H9 (cell line): ENCODE results near the gene WARS2. TPM values are rescaled to one million over a fixed set of nuclear protein-coding genes. Genes with fewer than 3 reads are reported as not detected.

ENCODE experiments used
- DNase-seq: peaks from one replicate; pipeline ENCODE4 v3.0.0-alpha.2; 2017
- H2AFZ ChIP-seq: one replicate; pipeline ENCODE4 v1.6.1; 2013; ENCODE audit warnings: mild to moderate bottlenecking, low read length, control low read depth, moderate library complexity
- H2AK5ac ChIP-seq: 2 replicates; pipeline ENCODE4 v1.6.1; 2013; ENCODE audit warnings: low read length, control low read depth, mixed read lengths; ENCODE audit not compliant: insufficient read length
- H2BK120ac ChIP-seq: one replicate; pipeline ENCODE4 v1.6.1; 2013; ENCODE audit warnings: low read depth, mild to moderate bottlenecking, low read length, control low read depth, inconsistent platforms; ENCODE audit not compliant: poor library complexity, severe bottlenecking
- H2BK12ac ChIP-seq: 2 replicates; pipeline ENCODE4 v1.6.1; 2013; ENCODE audit warnings: low read length, control low read depth, mixed read lengths, low read depth; ENCODE audit not compliant: insufficient read length
- H2BK15ac ChIP-seq: 2 replicates; pipeline ENCODE4 v1.6.1; 2013; ENCODE audit warnings: low read depth, low read length, control low read depth
- H2BK20ac ChIP-seq: one replicate; pipeline ENCODE4 v1.6.1; 2013; ENCODE audit warnings: low read depth, mild to moderate bottlenecking, low read length, control low read depth, inconsistent platforms; ENCODE audit not compliant: poor library complexity, severe bottlenecking
- H2BK5ac ChIP-seq: 2 replicates; pipeline ENCODE4 v1.6.1; 2013; ENCODE audit warnings: low read length, control low read depth, mixed read lengths; ENCODE audit not compliant: insufficient read length
- H3K14ac ChIP-seq: 2 replicates; pipeline ENCODE4 v1.6.1; 2013; ENCODE audit warnings: low read length, control low read depth; ENCODE audit not compliant: insufficient read depth
- H3K18ac ChIP-seq: 2 replicates; pipeline ENCODE4 v1.6.1; 2013; ENCODE audit warnings: low read depth, mild to moderate bottlenecking, mixed read lengths, low read length, control low read depth; ENCODE audit not compliant: insufficient read length
- H3K23ac ChIP-seq: 2 replicates; pipeline ENCODE4 v1.6.1; 2013; ENCODE audit warnings: low read length, control low read depth, mixed read lengths, low read depth; ENCODE audit not compliant: insufficient read length
- H3K23me2 ChIP-seq: 2 replicates; pipeline ENCODE4 v1.6.1; 2013; ENCODE audit warnings: low read depth, mild to moderate bottlenecking, mixed read lengths, low read length, control low read depth; ENCODE audit not compliant: insufficient read length, poor library complexity, severe bottlenecking
- H3K27ac ChIP-seq: 2 replicates; pipeline ENCODE4 v1.5.1; 2013; ENCODE audit warnings: low read length, control low read depth, mixed read lengths, low read depth; ENCODE audit not compliant: insufficient read length
- H3K27me3 ChIP-seq: 2 replicates; pipeline ENCODE4 v1.6.1; 2013; ENCODE audit warnings: low read length, control low read depth, inconsistent platforms; ENCODE audit not compliant: insufficient read depth
- H3K4ac ChIP-seq: 2 replicates; pipeline ENCODE4 v1.6.1; 2013; ENCODE audit warnings: low read depth, mild to moderate bottlenecking, control low read depth, inconsistent platforms, low read length, moderate library complexity
- H3K4me1 ChIP-seq: 2 replicates; pipeline ENCODE4 v1.6.1; 2013; ENCODE audit warnings: low read length, control low read depth, inconsistent platforms; ENCODE audit not compliant: insufficient read depth
- H3K4me2 ChIP-seq: 2 replicates; pipeline ENCODE4 v1.6.1; 2013; ENCODE audit warnings: low read length, control low read depth, mixed read lengths; ENCODE audit not compliant: insufficient read length, insufficient read depth
- H3K56ac ChIP-seq: 2 replicates; pipeline ENCODE4 v1.6.1; 2013; ENCODE audit warnings: low read depth, mild to moderate bottlenecking, mixed read lengths, low read length, control low read depth; ENCODE audit not compliant: insufficient read length
- H3K79me1 ChIP-seq: 2 replicates; pipeline ENCODE4 v1.6.1; 2013; ENCODE audit warnings: low read depth, mild to moderate bottlenecking, moderate library complexity, low read length, control low read depth, inconsistent platforms; ENCODE audit not compliant: insufficient read depth, poor library complexity, severe bottlenecking
- H3K79me2 ChIP-seq: 2 replicates; pipeline ENCODE4 v1.6.1; 2013; ENCODE audit warnings: low read length, control low read depth, inconsistent platforms; ENCODE audit not compliant: insufficient read depth
- H3K9ac ChIP-seq: 2 replicates; pipeline ENCODE4 v1.6.1; 2013; ENCODE audit warnings: low read length, control low read depth, mixed read lengths; ENCODE audit not compliant: insufficient read length; ENCODE audit errors: extremely low read depth
- H3K9me3 ChIP-seq: one replicate; pipeline ENCODE4 v1.6.1; 2013; ENCODE audit warnings: low read depth, low read length, inconsistent platforms; ENCODE audit not compliant: control insufficient read depth
- H3T11ph ChIP-seq: one replicate; pipeline ENCODE4 v1.6.1; 2013; ENCODE audit warnings: mild to moderate bottlenecking, low read length, control low read depth, inconsistent platforms
- H4K20me1 ChIP-seq: one replicate; pipeline ENCODE4 v1.6.1; 2013; ENCODE audit not compliant: control insufficient read depth, insufficient read length, insufficient read depth
- H4K5ac ChIP-seq: 2 replicates; pipeline ENCODE4 v1.6.1; 2013; ENCODE audit warnings: low read depth, mild to moderate bottlenecking, mixed read lengths, low read length, control low read depth; ENCODE audit not compliant: insufficient read length
- H4K8ac ChIP-seq: replicated peaks from 2 replicates; pipeline ENCODE4 v1.6.1; 2013; ENCODE audit warnings: low read length, control low read depth, mixed read lengths, low read depth; ENCODE audit not compliant: insufficient read length
- H4K91ac ChIP-seq: 2 replicates; pipeline ENCODE4 v1.6.1; 2013; ENCODE audit warnings: low read depth, mild to moderate bottlenecking, moderate library complexity, mixed read lengths, low read length, control low read depth; ENCODE audit not compliant: insufficient read length
- H3K27ac Mint-ChIP-seq, 3 experiments: 2 replicates in 2 of 3; 3 replicates in 1 of 3; pipeline ENCODE4 v1.8.0; 2020 to 2021; ENCODE audit warnings: mixed read lengths in 3 of 3, mild to moderate bottlenecking in 1 of 3, moderate library complexity in 1 of 3
- H3K27me3 Mint-ChIP-seq: 2 replicates; pipeline ENCODE4 v1.8.0; 2021; ENCODE audit warnings: low read depth, mild to moderate bottlenecking, moderate library complexity, mixed read lengths
- H3K36me3 Mint-ChIP-seq, 3 experiments: 2 replicates in 2 of 3; 3 replicates in 1 of 3; pipeline ENCODE4 v1.8.0; 2020 to 2021; ENCODE audit warnings: low read depth in 3 of 3, mixed read lengths in 3 of 3; ENCODE audit not compliant: insufficient read depth in 1 of 3
- H3K4me1 Mint-ChIP-seq, 2 experiments: 2 replicates each; pipeline ENCODE4 v1.8.0; 2020; ENCODE audit warnings: mixed read lengths in 2 of 2
- H3K4me3 Mint-ChIP-seq, 2 experiments: 2 replicates in 1 of 2; 3 replicates in 1 of 2; pipeline ENCODE4 v1.8.0; 2020 to 2021; ENCODE audit warnings: mild to moderate bottlenecking in 2 of 2, mixed read lengths in 2 of 2, moderate library complexity in 1 of 2
- H3K9me3 Mint-ChIP-seq, 2 experiments: 2 replicates in 1 of 2; 3 replicates in 1 of 2; pipeline ENCODE4 v1.8.0; 2020; ENCODE audit warnings: mild to moderate bottlenecking in 2 of 2, mixed read lengths in 2 of 2, moderate library complexity in 1 of 2
- WGBS: extraction: QIAGEN DNeasy Blood & Tissue Kit; methylation state at CpG from one replicate; pipeline ENCODE4 v1.1.7; 2013; ENCODE audit warnings: missing lambda C conversion rate, low lambda C conversion rate, mixed read lengths; ENCODE audit not compliant: insufficient read length; ENCODE audit errors: extremely low coverage; 5-methylcytosine and 5-hydroxymethylcytosine counted together
- total RNA-seq: library from RNA; stranded (reverse); gene quantifications from 2 replicates; pipeline ENCODE4 v1.2.1, GENCODE V29; 2021
- TF ChIP-seq, protein P1 (sequence below): fragments of 200-600 bp; sonication (generic); conservative IDR thresholded peaks from 3 replicates; pipeline ENCODE4 v1.8.0; 2021; ENCODE audit warnings: antibody characterized with exemption, mild to moderate bottlenecking

Gene WARS2
- total RNA-seq, 1 experiment from 2014 or later: 9.7 TPM

- Histone ChIP-seq H4K91ac (no peak overlapping the region), H3K27ac (no peak overlapping the region), H3T11ph (no peak overlapping the region), H2BK12ac (no peak overlapping the region), H3K18ac (no peak overlapping the region), H3K4me2 (no peak overlapping the region), H3K27me3 (no peaks in the 10 kb centered on the region), H3K9ac (no peak overlapping the region), H2AK5ac (no peak overlapping the region), H4K20me1 (no peaks in the 10 kb centered on the region), H4K8ac (no peak overlapping the region), H3K79me1 (no peaks in the 10 kb centered on the region), H2BK5ac (no peak overlapping the region), H3K23ac (no peak overlapping the region), H3K14ac (no peak overlapping the region), H3K79me2 (no peaks in the 10 kb centered on the region), H3K4ac (no peak overlapping the region), H3K9me3 (no peaks in the 10 kb centered on the region), H2BK120ac (no peak overlapping the region), H2AFZ (no peak overlapping the region), H3K4me1 (no peaks in the 10 kb centered on the region), H3K23me2 (no peaks in the 10 kb centered on the region), H2BK20ac (no peak overlapping the region), H4K5ac (no peak overlapping the region), H2BK15ac (no peak overlapping the region), H3K56ac (no peak overlapping the region)
- Mint-ChIP-seq H3K27ac (no peak overlapping the region), H3K4me1 (peaks cover 0 to 6% of the 10 kb centered on the region in 2 experiments; a peak in 3 of 4 replicates), H3K4me3 (no peak overlapping the region), H3K27me3 (peaks cover 30% of the 10 kb centered on the region), H3K36me3 (peaks cover 8 to 11% (median 11%) of the 10 kb centered on the region in 3 experiments; a peak in 5 of 7 replicates), H3K9me3 (peaks cover 8 to 10% of the 10 kb centered on the region in 2 experiments)
- TF ChIP-seq, protein P1, sequence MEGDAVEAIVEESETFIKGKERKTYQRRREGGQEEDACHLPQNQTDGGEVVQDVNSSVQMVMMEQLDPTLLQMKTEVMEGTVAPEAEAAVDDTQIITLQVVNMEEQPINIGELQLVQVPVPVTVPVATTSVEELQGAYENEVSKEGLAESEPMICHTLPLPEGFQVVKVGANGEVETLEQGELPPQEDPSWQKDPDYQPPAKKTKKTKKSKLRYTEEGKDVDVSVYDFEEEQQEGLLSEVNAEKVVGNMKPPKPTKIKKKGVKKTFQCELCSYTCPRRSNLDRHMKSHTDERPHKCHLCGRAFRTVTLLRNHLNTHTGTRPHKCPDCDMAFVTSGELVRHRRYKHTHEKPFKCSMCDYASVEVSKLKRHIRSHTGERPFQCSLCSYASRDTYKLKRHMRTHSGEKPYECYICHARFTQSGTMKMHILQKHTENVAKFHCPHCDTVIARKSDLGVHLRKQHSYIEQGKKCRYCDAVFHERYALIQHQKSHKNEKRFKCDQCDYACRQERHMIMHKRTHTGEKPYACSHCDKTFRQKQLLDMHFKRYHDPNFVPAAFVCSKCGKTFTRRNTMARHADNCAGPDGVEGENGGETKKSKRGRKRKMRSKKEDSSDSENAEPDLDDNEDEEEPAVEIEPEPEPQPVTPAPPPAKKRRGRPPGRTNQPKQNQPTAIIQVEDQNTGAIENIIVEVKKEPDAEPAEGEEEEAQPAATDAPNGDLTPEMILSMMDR: no peak
- no CpG with 5 or more reads among the region's 2 CpGs for WGBS
- DNase-seq: no peak
These were observed 124.9 kb downstream of the WARS2 start for GRCh38 chr1:119015547-119015946.
